ENCODE measurements around the gene CES2. TPM values are rescaled to one million over a fixed set of nuclear protein-coding genes. Genes with fewer than 3 reads are reported as not detected.
A peak's percentile ranks its signal among the peaks of the same experiment; 100 is the strongest.

The CES2 gene
- total RNA-seq, 1 experiment from 2014 or later, result 29.7 TPM

- TF ChIP-seq, protein P1, sequence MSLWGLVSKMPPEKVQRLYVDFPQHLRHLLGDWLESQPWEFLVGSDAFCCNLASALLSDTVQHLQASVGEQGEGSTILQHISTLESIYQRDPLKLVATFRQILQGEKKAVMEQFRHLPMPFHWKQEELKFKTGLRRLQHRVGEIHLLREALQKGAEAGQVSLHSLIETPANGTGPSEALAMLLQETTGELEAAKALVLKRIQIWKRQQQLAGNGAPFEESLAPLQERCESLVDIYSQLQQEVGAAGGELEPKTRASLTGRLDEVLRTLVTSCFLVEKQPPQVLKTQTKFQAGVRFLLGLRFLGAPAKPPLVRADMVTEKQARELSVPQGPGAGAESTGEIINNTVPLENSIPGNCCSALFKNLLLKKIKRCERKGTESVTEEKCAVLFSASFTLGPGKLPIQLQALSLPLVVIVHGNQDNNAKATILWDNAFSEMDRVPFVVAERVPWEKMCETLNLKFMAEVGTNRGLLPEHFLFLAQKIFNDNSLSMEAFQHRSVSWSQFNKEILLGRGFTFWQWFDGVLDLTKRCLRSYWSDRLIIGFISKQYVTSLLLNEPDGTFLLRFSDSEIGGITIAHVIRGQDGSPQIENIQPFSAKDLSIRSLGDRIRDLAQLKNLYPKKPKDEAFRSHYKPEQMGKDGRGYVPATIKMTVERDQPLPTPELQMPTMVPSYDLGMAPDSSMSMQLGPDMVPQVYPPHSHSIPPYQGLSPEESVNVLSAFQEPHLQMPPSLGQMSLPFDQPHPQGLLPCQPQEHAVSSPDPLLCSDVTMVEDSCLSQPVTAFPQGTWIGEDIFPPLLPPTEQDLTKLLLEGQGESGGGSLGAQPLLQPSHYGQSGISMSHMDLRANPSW (CRISPR knock-in tag; conservative IDR thresholded peaks at IDR 0.05; ENCODE audit: low read depth), result no peak
- no peak for TF ChIP-seq CTCF (IDR thresholded peaks at IDR 0.05)
- no peak for TF ChIP-seq ZNF121 (CRISPR knock-in tag; IDR thresholded peaks at IDR 0.05)
- no peak for TF ChIP-seq SMAD4 (CRISPR knock-in tag; IDR thresholded peaks at IDR 0.05)
Measured at GRCh38 chr16:66926171-66926947, 9.0 kb upstream of the CES2 start (continued).

DNA sequence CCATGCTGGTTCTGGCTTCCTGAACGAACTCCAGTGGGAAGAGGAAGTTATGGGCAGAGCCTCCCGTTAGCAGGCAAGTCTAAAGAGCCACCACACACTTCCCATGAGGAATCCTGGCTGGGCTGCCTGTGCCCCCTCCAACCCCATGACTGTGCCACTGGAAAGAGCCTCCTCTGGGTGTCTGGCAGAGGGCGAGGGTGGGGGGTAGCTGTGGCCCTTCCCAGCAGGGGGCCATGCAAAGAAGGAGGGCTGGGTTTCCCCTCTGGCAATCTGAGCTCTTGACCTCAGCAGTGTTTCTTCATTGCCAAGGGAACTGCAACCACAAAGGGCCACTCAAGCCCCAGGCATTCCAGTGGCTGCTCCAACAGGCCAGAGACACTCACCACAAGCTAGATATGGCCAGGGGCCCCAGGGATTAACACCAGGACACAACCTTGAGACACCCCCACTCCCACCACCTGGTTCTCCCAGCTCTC, 8.3 kb upstream of the CES2 start:
- H3K27ac Mint-ChIP-seq, result no peak overlapping the region
- CTCF ChIA-PET, result interaction anchor here (0.9 to 7.0 kb wide), 7 partner anchors 14 to 96 kb away, joined by 3 to 175 read pairs (median 30); partner anchors contain the start of gene NAE1
- no peak for ATAC-seq
- peak; percentile 24 for DNase-seq (ENCODE audit: low spot score)
- H3K9me3 Mint-ChIP-seq, result no peaks in the 10 kb centered on the region
- peaks cover 7% of the 10 kb centered on the region; the same call in 1 of the 2 replicates for H3K4me1 Mint-ChIP-seq
- no peak overlapping the region for H3K4me3 Mint-ChIP-seq
- TF ChIP-seq ETV6 (CRISPR knock-in tag; IDR thresholded peaks at IDR 0.05) (no peak), KAT7 (CRISPR knock-in tag; IDR thresholded peaks at IDR 0.05; ENCODE audit: borderline replicate concordance) (no peak), SOX15 (CRISPR knock-in tag; IDR thresholded peaks at IDR 0.05) (no peak), MYBL2 (CRISPR knock-in tag; IDR thresholded peaks at IDR 0.05) (no peak), SMAD4 (CRISPR knock-in tag; IDR thresholded peaks at IDR 0.05) (no peak), ZNF263 (CRISPR knock-in tag; IDR thresholded peaks at IDR 0.05; ENCODE audit: low read depth) (no peak), PRRX2 (CRISPR knock-in tag; IDR thresholded peaks at IDR 0.05) (no peak), CBFB (CRISPR knock-in tag; IDR thresholded peaks at IDR 0.05; ENCODE audit: low read depth) (no peak), MXD4 (CRISPR knock-in tag; IDR thresholded peaks at IDR 0.05; ENCODE audit: borderline replicate concordance) (no peak), CTCF (IDR thresholded peaks at IDR 0.05) (no peak), CREM (CRISPR knock-in tag; IDR thresholded peaks at IDR 0.05) (no peak), ZSCAN18 (CRISPR knock-in tag; IDR thresholded peaks at IDR 0.05) (no peak), ZNF671 (CRISPR knock-in tag; IDR thresholded peaks at IDR 0.05) (no peak), ZNF121 (CRISPR knock-in tag; IDR thresholded peaks at IDR 0.05) (no peak)
- TF ChIP-seq, protein P2, sequence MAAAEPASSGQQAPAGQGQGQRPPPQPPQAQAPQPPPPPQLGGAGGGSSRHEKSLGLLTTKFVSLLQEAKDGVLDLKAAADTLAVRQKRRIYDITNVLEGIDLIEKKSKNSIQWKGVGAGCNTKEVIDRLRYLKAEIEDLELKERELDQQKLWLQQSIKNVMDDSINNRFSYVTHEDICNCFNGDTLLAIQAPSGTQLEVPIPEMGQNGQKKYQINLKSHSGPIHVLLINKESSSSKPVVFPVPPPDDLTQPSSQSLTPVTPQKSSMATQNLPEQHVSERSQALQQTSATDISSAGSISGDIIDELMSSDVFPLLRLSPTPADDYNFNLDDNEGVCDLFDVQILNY (CRISPR knock-in tag; IDR thresholded peaks at IDR 0.05), result no peak
- POLR2A ChIA-PET, result no interaction called here
- no peaks in the 10 kb centered on the region for H3K36me3 Mint-ChIP-seq
- H3K27me3 Mint-ChIP-seq (ENCODE audit: low read depth), result peaks cover 53% of the 10 kb centered on the region

Measured in WTC11 (cell line).